Naive thymus-derived CD4-positive, alpha-beta T cell (primary cell): ENCODE results near the gene GRIK2. TPM values are rescaled to one million over a fixed set of nuclear protein-coding genes. Genes with fewer than 3 reads are reported as not detected.

ENCODE experiments used
- ATAC-seq: fragments of 150-1000 bp; cut with Tn5 transposase; 2 replicates; pipeline ENCODE4 v1.10.0; 2021; ENCODE audit warnings: mild to moderate bottlenecking, moderate library complexity
- CTCF ChIA-PET: fragments of 350-600 bp; sonication (Branson Sonifier 250); formaldehyde crosslinking; loops from one replicate; lab custom pipeline; 2021; ENCODE audit warnings: antibody characterized with exemption; lab: Charles Lee
- POLR2A ChIA-PET: fragments of 350-600 bp; sonication (Branson Sonifier 250); formaldehyde crosslinking; loops from one replicate; lab custom pipeline; 2021; ENCODE audit warnings: antibody characterized with exemption, inconsistent platforms; lab: Charles Lee
- DNase-seq, 9 donors: peaks; one replicate each; pipeline versions ENCODE4 v3.0.0 to v3.0.0-alpha.2; 2020 to 2022; ENCODE audit warnings: mixed read lengths in 1 of 9
- H3K27ac ChIP-seq: one replicate; pipeline ENCODE4 v1.7.0; 2013; ENCODE audit warnings: mild to moderate bottlenecking, low read depth, low read length, moderate library complexity
- H3K27me3 ChIP-seq, 2 donors: one replicate each; pipeline ENCODE4 v1.7.0; 2013; ENCODE audit warnings: low read length in 2 of 2, mild to moderate bottlenecking in 2 of 2, moderate library complexity in 2 of 2; ENCODE audit not compliant: control insufficient read depth in 2 of 2, insufficient read depth in 2 of 2
- H3K36me3 ChIP-seq, 3 experiments: 1 replicate in 2 of 3; 2 replicates in 1 of 3; pipeline ENCODE4 v1.7.0; 2013; ENCODE audit warnings: low read length in 3 of 3, mild to moderate bottlenecking in 3 of 3, moderate library complexity in 1 of 3; ENCODE audit not compliant: insufficient read depth in 3 of 3, control insufficient read depth in 2 of 3
- H3K4me1 ChIP-seq, 2 donors: one replicate each; pipeline ENCODE4 v1.7.0; 2013; ENCODE audit warnings: low read length in 2 of 2, mild to moderate bottlenecking in 2 of 2, moderate library complexity in 1 of 2; ENCODE audit not compliant: control insufficient read depth in 2 of 2, insufficient read depth in 2 of 2
- H3K4me3 ChIP-seq: 2 replicates; pipeline ENCODE4 v1.7.0; 2013; ENCODE audit warnings: mild to moderate bottlenecking, low read length
- H3K9me3 ChIP-seq, 3 experiments: 1 replicate in 2 of 3; 2 replicates in 1 of 3; pipeline ENCODE4 v1.7.0; 2013; ENCODE audit warnings: low read length in 3 of 3; ENCODE audit not compliant: control insufficient read depth in 2 of 3
- H3K27ac Mint-ChIP-seq, 9 donors: one replicate each; pipeline ENCODE4 v1.8.0; 2020 to 2022; ENCODE audit warnings: mixed read lengths in 9 of 9, mild to moderate bottlenecking in 8 of 9, moderate library complexity in 5 of 9, inconsistent platforms in 2 of 9
- H3K27me3 Mint-ChIP-seq, 5 donors: one replicate each; pipeline ENCODE4 v1.8.0; 2021 to 2022; ENCODE audit warnings: mixed read lengths in 5 of 5, mild to moderate bottlenecking in 1 of 5
- H3K36me3 Mint-ChIP-seq, 5 donors: one replicate each; pipeline ENCODE4 v1.8.0; 2020 to 2022; ENCODE audit warnings: mixed read lengths in 5 of 5, mild to moderate bottlenecking in 3 of 5, inconsistent platforms in 1 of 5
- H3K4me1 Mint-ChIP-seq, 7 donors: one replicate each; pipeline ENCODE4 v1.8.0; 2020 to 2022; ENCODE audit warnings: mixed read lengths in 7 of 7, mild to moderate bottlenecking in 3 of 7, inconsistent platforms in 1 of 7
- H3K4me3 Mint-ChIP-seq, 10 donors: one replicate each; pipeline ENCODE4 v1.8.0; 2020 to 2022; ENCODE audit warnings: mild to moderate bottlenecking in 10 of 10, mixed read lengths in 10 of 10, moderate library complexity in 6 of 10, inconsistent platforms in 2 of 10
- H3K9me3 Mint-ChIP-seq, 11 donors: one replicate each; pipeline ENCODE4 v1.8.0; 2020 to 2022; ENCODE audit warnings: mixed read lengths in 11 of 11, mild to moderate bottlenecking in 4 of 11, inconsistent platforms in 1 of 11, moderate library complexity in 1 of 11
- intact Hi-C, 2 donors: fragments of 100-400 bp; cut with micrococcal nuclease; formaldehyde crosslinking; loops; one replicate each; pipeline ENCODE4 v1.15.1; 2023
- polyA plus RNA-seq, 2 donors: library from polyadenylated mRNA; unstranded; fragments of 300-500 nt; fragmentation: Illumina TruSeq; gene quantifications; one replicate each; pipeline ENCODE4 v1.2.3, GENCODE V29; 2021
- total RNA-seq, 6 experiments: library from RNA in 5 of 6; stranded (reverse) in 5 of 6; gene quantifications; 1 replicate in 5 of 6; 2 replicates in 1 of 6; pipeline ENCODE4 v1.2.3 and lab custom pipeline; 2021 to 2026

The GRIK2 gene
- total and polyA plus RNA-seq, 7 experiments from 2014 or later = 0.16 to 0.22 TPM; not detected in 5

GRCh38 chr6:101832371-101832770 is 438.9 kb downstream of the GRIK2 start:
- Histone ChIP-seq H3K36me3 (no peaks in the 10 kb centered on the region), H3K4me1 (no peaks in the 10 kb centered on the region), H3K27ac (no peak overlapping the region), H3K4me3 (no peak overlapping the region), H3K9me3 (no peaks in the 10 kb centered on the region), H3K27me3 (no peaks in the 10 kb centered on the region)
- Mint-ChIP-seq H3K27me3 (no peaks in the 10 kb centered on the region), H3K4me3 (no peak overlapping the region), H3K9me3 (peaks cover 0 to 19% (median 8%) of the 10 kb centered on the region in 11 donors), H3K27ac (no peak overlapping the region), H3K36me3 (no peaks in the 10 kb centered on the region), H3K4me1 (no peaks in the 10 kb centered on the region)
- no peak for ATAC-seq
- CTCF ChIA-PET = no interaction called here
- no peak for DNase-seq
- POLR2A ChIA-PET = no interaction called here
- intact Hi-C loops = no loop called here

DNA sequence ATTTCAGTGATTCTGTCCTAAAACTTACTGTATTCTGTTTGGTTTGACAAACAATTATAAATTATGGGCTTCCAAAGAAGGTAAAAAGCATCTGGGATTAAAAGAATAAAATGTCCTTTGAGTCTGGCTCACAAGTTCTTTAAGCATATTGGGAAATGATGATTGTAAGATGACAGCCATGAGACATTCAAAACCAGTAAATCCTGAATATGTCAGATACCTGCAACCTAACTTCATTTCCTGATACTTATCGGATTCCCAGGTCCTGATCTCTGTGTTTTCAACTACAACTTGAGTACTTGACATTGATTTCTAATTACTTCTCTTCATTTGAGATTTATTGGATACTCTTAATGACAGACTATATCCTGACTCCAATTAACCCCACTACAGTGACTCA is 446.6 kb downstream of the GRIK2 start:
- intact Hi-C loops = no loop called here
- H3K4me1 Mint-ChIP-seq = no peaks in the 10 kb centered on the region
- H3K9me3 ChIP-seq = no peaks in the 10 kb centered on the region
- H3K4me1 ChIP-seq = peaks cover 0 to 9% of the 10 kb centered on the region in 2 donors
- no peak for ATAC-seq
- H3K36me3 Mint-ChIP-seq = no peaks in the 10 kb centered on the region
- H3K4me3 ChIP-seq = no peak overlapping the region
- no peak overlapping the region for H3K27ac ChIP-seq
- POLR2A ChIA-PET = no interaction called here
- H3K4me3 Mint-ChIP-seq = no peak overlapping the region
- no peak overlapping the region for H3K27ac Mint-ChIP-seq
- peaks cover 0 to 13% (median 3%) of the 10 kb centered on the region in 11 donors for H3K9me3 Mint-ChIP-seq
- H3K27me3 ChIP-seq = no peaks in the 10 kb centered on the region
- H3K27me3 Mint-ChIP-seq = no peaks in the 10 kb centered on the region
- CTCF ChIA-PET = no interaction called here
- no peak for DNase-seq
- H3K36me3 ChIP-seq = no peaks in the 10 kb centered on the region

- H3K4me1 Mint-ChIP-seq = no peaks in the 10 kb centered on the region
- no peak overlapping the region for H3K27ac ChIP-seq
- H3K4me3 ChIP-seq = no peak overlapping the region
- H3K9me3 ChIP-seq = no peaks in the 10 kb centered on the region
- ATAC-seq (no peak), DNase-seq (no peak)
- H3K36me3 ChIP-seq = no peaks in the 10 kb centered on the region
- peaks cover 0 to 13% of the 10 kb centered on the region in 2 donors for H3K4me1 ChIP-seq
- no peaks in the 10 kb centered on the region for H3K27me3 Mint-ChIP-seq
- POLR2A ChIA-PET = no interaction called here
- CTCF ChIA-PET = no interaction called here
- H3K27ac Mint-ChIP-seq = no peak overlapping the region
- H3K27me3 ChIP-seq = no peaks in the 10 kb centered on the region
- no peaks in the 10 kb centered on the region for H3K36me3 Mint-ChIP-seq
- H3K4me3 Mint-ChIP-seq = no peak overlapping the region
- intact Hi-C loops = no loop called here
- peaks cover 0 to 5% (median 0%) of the 10 kb centered on the region in 11 donors for H3K9me3 Mint-ChIP-seq
These were observed 451.7 kb downstream of the GRIK2 start for GRCh38 chr6:101845172-101845571.

DNA sequence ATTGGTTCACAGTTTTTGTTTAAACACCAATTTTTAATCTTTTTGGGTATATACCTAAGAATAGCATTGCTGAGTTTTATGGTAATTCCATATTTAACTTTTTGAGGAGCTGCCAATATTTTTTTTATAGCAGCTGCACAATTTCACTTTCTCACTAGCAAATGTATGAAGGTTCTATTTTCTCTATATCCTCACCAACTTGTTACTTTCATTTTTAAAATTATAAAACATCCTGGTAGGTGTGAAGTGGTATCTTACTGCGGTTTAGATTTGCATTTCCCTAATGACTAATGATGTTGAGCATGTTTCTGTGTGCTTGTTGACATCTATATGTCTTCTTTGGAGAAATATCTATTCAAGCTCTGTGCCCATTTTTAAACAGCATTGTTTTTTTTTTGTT is 452.1 kb downstream of the GRIK2 start:
- Mint-ChIP-seq H3K27ac (no peak overlapping the region), H3K4me3 (no peak overlapping the region), H3K9me3 (peaks cover 0 to 5% (median 1%) of the 10 kb centered on the region in 11 donors), H3K36me3 (no peaks in the 10 kb centered on the region), H3K27me3 (no peaks in the 10 kb centered on the region), H3K4me1 (no peaks in the 10 kb centered on the region)
- Histone ChIP-seq H3K27me3 (no peaks in the 10 kb centered on the region), H3K9me3 (no peaks in the 10 kb centered on the region), H3K4me1 (peaks cover 0 to 13% of the 10 kb centered on the region in 2 donors), H3K4me3 (no peak overlapping the region), H3K36me3 (no peaks in the 10 kb centered on the region), H3K27ac (no peak overlapping the region)
- intact Hi-C loops = no loop called here
- POLR2A ChIA-PET = no interaction called here
- CTCF ChIA-PET = interaction anchor here (0.6 kb wide), 1 partner anchor 1922 kb away, joined by 3 read pairs; no protein-coding TSS in a partner anchor
- ATAC-seq (peak; percentile 38), DNase-seq (no peak)

DNA sequence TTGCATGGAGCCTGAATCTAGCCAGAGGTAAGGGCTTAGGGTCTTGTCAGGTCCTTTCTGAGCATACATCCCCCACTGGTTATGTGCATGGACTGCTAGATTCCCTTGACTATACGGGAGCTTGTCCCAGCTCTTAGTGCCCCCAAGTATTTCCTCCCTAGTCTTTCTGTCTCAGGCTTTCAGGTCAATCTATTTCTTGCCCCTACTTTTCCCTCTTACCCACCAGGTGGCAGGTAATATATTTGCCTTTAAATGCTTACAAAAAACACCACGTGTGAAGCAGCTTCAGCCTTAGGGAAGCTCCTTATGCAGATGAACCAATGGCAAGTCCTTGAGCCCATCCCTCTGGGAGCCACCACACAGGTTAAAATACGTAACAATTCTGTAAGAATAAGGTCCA is 454.2 kb downstream of the GRIK2 start:
- H3K4me1 Mint-ChIP-seq = no peaks in the 10 kb centered on the region
- DNase-seq = no peak
- no peak overlapping the region for H3K4me3 Mint-ChIP-seq
- peaks cover 0 to 5% (median 0%) of the 10 kb centered on the region in 11 donors for H3K9me3 Mint-ChIP-seq
- ChIA-PET CTCF (no interaction called here), POLR2A (no interaction called here)
- intact Hi-C loops = no loop called here
- no peaks in the 10 kb centered on the region for H3K36me3 Mint-ChIP-seq
- Histone ChIP-seq H3K27ac (no peak overlapping the region), H3K9me3 (no peaks in the 10 kb centered on the region), H3K36me3 (no peaks in the 10 kb centered on the region), H3K4me1 (peaks cover 0 to 13% of the 10 kb centered on the region in 2 donors), H3K27me3 (no peaks in the 10 kb centered on the region), H3K4me3 (no peak overlapping the region)
- H3K27me3 Mint-ChIP-seq = no peaks in the 10 kb centered on the region
- no peak overlapping the region for H3K27ac Mint-ChIP-seq
- ATAC-seq = no peak

- ChIA-PET POLR2A (no interaction called here), CTCF (no interaction called here)
- no peaks in the 10 kb centered on the region for H3K36me3 ChIP-seq
- H3K27ac Mint-ChIP-seq = no peak overlapping the region
- no peaks in the 10 kb centered on the region for H3K4me1 Mint-ChIP-seq
- H3K4me3 Mint-ChIP-seq = no peak overlapping the region
- ATAC-seq (no peak), DNase-seq (no peak)
- intact Hi-C loops = no loop called here
- no peaks in the 10 kb centered on the region for H3K9me3 ChIP-seq
- H3K9me3 Mint-ChIP-seq = peaks cover 0 to 4% (median 0%) of the 10 kb centered on the region in 11 donors
- no peak overlapping the region for H3K27ac ChIP-seq
- H3K27me3 ChIP-seq = no peaks in the 10 kb centered on the region
- H3K27me3 Mint-ChIP-seq = no peaks in the 10 kb centered on the region
- H3K36me3 Mint-ChIP-seq = no peaks in the 10 kb centered on the region
- H3K4me1 ChIP-seq = no peaks in the 10 kb centered on the region
- no peak overlapping the region for H3K4me3 ChIP-seq
These were observed 458.4 kb downstream of the GRIK2 start for GRCh38 chr6:101851911-101852310.

DNA sequence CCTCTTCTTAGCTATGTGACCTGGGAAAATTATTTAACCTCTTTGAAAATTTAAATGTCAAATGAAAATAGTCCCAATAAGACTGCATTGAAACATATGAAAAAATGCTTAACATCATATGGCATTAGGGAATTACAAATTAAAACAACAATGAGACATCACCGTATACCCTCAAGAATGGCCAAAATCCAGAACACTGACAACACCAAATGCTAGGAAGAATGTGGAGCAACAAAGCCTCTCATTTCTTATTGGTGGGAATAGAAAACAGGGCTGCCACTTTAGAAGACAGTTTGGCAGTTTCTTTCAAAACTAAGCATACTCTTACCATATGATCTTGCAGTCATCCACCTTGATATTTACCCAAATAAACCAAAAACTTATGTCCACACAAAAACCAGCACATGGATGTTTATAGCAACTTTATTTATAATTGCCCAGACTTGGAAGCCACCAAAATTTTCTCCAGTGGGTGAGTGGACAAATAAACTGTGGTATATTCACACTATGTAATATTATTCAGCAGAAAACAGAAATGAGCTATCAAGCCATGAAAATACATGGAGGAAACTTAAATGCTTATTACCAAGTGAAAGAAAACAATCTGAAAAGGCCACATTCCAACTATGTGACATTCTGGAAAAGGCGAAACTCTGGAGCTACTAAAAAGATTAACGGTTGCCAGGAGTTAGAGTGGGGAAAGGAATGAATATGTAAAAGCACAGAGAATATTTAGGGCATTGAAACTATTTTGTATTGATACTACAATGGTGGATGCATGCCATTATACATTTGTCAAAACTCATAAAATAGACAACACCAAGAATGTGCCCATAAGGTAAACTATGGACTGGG is 459.9 kb downstream of the GRIK2 start:
- CTCF ChIA-PET = interaction anchor here (0.5 kb wide), 1 partner anchor 9 kb away, joined by 3 read pairs; no protein-coding TSS in a partner anchor
- no peak overlapping the region for H3K4me3 Mint-ChIP-seq

More for the DNA sequence above, 459.9 kb downstream of the GRIK2 start:
- Histone ChIP-seq H3K9me3 (no peaks in the 10 kb centered on the region), H3K36me3 (no peaks in the 10 kb centered on the region), H3K4me1 (no peaks in the 10 kb centered on the region), H3K27me3 (no peaks in the 10 kb centered on the region), H3K27ac (no peak overlapping the region), H3K4me3 (no peak overlapping the region)
- POLR2A ChIA-PET = no interaction called here
- peaks cover 0 to 4% (median 0%) of the 10 kb centered on the region in 11 donors for H3K9me3 Mint-ChIP-seq
- no peak overlapping the region for H3K27ac Mint-ChIP-seq
- H3K27me3 Mint-ChIP-seq = no peaks in the 10 kb centered on the region
- no peaks in the 10 kb centered on the region for H3K4me1 Mint-ChIP-seq
- intact Hi-C loops = no loop called here
- DNase-seq (no peak), ATAC-seq (no peak)
- no peaks in the 10 kb centered on the region for H3K36me3 Mint-ChIP-seq
